H9 (cell line): Measurements from ENCODE around the gene SPOP. TPM values are rescaled to one million over a fixed set of nuclear protein-coding genes. Genes with fewer than 3 reads are reported as not detected.

Experiments
- DNase-seq: peaks from one replicate; pipeline ENCODE4 v3.0.0-alpha.2; 2017
- H2AFZ ChIP-seq: one replicate; pipeline ENCODE4 v1.6.1; 2013; ENCODE audit warnings: mild to moderate bottlenecking, low read length, control low read depth, moderate library complexity
- H2AK5ac ChIP-seq: 2 replicates; pipeline ENCODE4 v1.6.1; 2013; ENCODE audit warnings: low read length, control low read depth, mixed read lengths; ENCODE audit not compliant: insufficient read length
- H2BK120ac ChIP-seq: one replicate; pipeline ENCODE4 v1.6.1; 2013; ENCODE audit warnings: low read depth, mild to moderate bottlenecking, low read length, control low read depth, inconsistent platforms; ENCODE audit not compliant: poor library complexity, severe bottlenecking
- H2BK12ac ChIP-seq: 2 replicates; pipeline ENCODE4 v1.6.1; 2013; ENCODE audit warnings: low read length, control low read depth, mixed read lengths, low read depth; ENCODE audit not compliant: insufficient read length
- H2BK15ac ChIP-seq: 2 replicates; pipeline ENCODE4 v1.6.1; 2013; ENCODE audit warnings: low read depth, low read length, control low read depth
- H2BK20ac ChIP-seq: one replicate; pipeline ENCODE4 v1.6.1; 2013; ENCODE audit warnings: low read depth, mild to moderate bottlenecking, low read length, control low read depth, inconsistent platforms; ENCODE audit not compliant: poor library complexity, severe bottlenecking
- H2BK5ac ChIP-seq: 2 replicates; pipeline ENCODE4 v1.6.1; 2013; ENCODE audit warnings: low read length, control low read depth, mixed read lengths; ENCODE audit not compliant: insufficient read length
- H3K14ac ChIP-seq: 2 replicates; pipeline ENCODE4 v1.6.1; 2013; ENCODE audit warnings: low read length, control low read depth; ENCODE audit not compliant: insufficient read depth
- H3K18ac ChIP-seq: 2 replicates; pipeline ENCODE4 v1.6.1; 2013; ENCODE audit warnings: low read depth, mild to moderate bottlenecking, mixed read lengths, low read length, control low read depth; ENCODE audit not compliant: insufficient read length
- H3K23ac ChIP-seq: 2 replicates; pipeline ENCODE4 v1.6.1; 2013; ENCODE audit warnings: low read length, control low read depth, mixed read lengths, low read depth; ENCODE audit not compliant: insufficient read length
- H3K23me2 ChIP-seq: 2 replicates; pipeline ENCODE4 v1.6.1; 2013; ENCODE audit warnings: low read depth, mild to moderate bottlenecking, mixed read lengths, low read length, control low read depth; ENCODE audit not compliant: insufficient read length, poor library complexity, severe bottlenecking
- H3K27ac ChIP-seq: 2 replicates; pipeline ENCODE4 v1.5.1; 2013; ENCODE audit warnings: low read length, control low read depth, mixed read lengths, low read depth; ENCODE audit not compliant: insufficient read length
- H3K27me3 ChIP-seq: 2 replicates; pipeline ENCODE4 v1.6.1; 2013; ENCODE audit warnings: low read length, control low read depth, inconsistent platforms; ENCODE audit not compliant: insufficient read depth
- H3K4ac ChIP-seq: 2 replicates; pipeline ENCODE4 v1.6.1; 2013; ENCODE audit warnings: low read depth, mild to moderate bottlenecking, control low read depth, inconsistent platforms, low read length, moderate library complexity
- H3K4me1 ChIP-seq: 2 replicates; pipeline ENCODE4 v1.6.1; 2013; ENCODE audit warnings: low read length, control low read depth, inconsistent platforms; ENCODE audit not compliant: insufficient read depth
- H3K4me2 ChIP-seq: 2 replicates; pipeline ENCODE4 v1.6.1; 2013; ENCODE audit warnings: low read length, control low read depth, mixed read lengths; ENCODE audit not compliant: insufficient read length, insufficient read depth
- H3K56ac ChIP-seq: 2 replicates; pipeline ENCODE4 v1.6.1; 2013; ENCODE audit warnings: low read depth, mild to moderate bottlenecking, mixed read lengths, low read length, control low read depth; ENCODE audit not compliant: insufficient read length
- H3K79me1 ChIP-seq: 2 replicates; pipeline ENCODE4 v1.6.1; 2013; ENCODE audit warnings: low read depth, mild to moderate bottlenecking, moderate library complexity, low read length, control low read depth, inconsistent platforms; ENCODE audit not compliant: insufficient read depth, poor library complexity, severe bottlenecking
- H3K79me2 ChIP-seq: 2 replicates; pipeline ENCODE4 v1.6.1; 2013; ENCODE audit warnings: low read length, control low read depth, inconsistent platforms; ENCODE audit not compliant: insufficient read depth
- H3K9ac ChIP-seq: 2 replicates; pipeline ENCODE4 v1.6.1; 2013; ENCODE audit warnings: low read length, control low read depth, mixed read lengths; ENCODE audit not compliant: insufficient read length; ENCODE audit errors: extremely low read depth
- H3K9me3 ChIP-seq: one replicate; pipeline ENCODE4 v1.6.1; 2013; ENCODE audit warnings: low read depth, low read length, inconsistent platforms; ENCODE audit not compliant: control insufficient read depth
- H3T11ph ChIP-seq: one replicate; pipeline ENCODE4 v1.6.1; 2013; ENCODE audit warnings: mild to moderate bottlenecking, low read length, control low read depth, inconsistent platforms
- H4K20me1 ChIP-seq: one replicate; pipeline ENCODE4 v1.6.1; 2013; ENCODE audit not compliant: control insufficient read depth, insufficient read length, insufficient read depth
- H4K5ac ChIP-seq: 2 replicates; pipeline ENCODE4 v1.6.1; 2013; ENCODE audit warnings: low read depth, mild to moderate bottlenecking, mixed read lengths, low read length, control low read depth; ENCODE audit not compliant: insufficient read length
- H4K8ac ChIP-seq: replicated peaks from 2 replicates; pipeline ENCODE4 v1.6.1; 2013; ENCODE audit warnings: low read length, control low read depth, mixed read lengths, low read depth; ENCODE audit not compliant: insufficient read length
- H4K91ac ChIP-seq: 2 replicates; pipeline ENCODE4 v1.6.1; 2013; ENCODE audit warnings: low read depth, mild to moderate bottlenecking, moderate library complexity, mixed read lengths, low read length, control low read depth; ENCODE audit not compliant: insufficient read length
- H3K27ac Mint-ChIP-seq, 3 experiments: 2 replicates in 2 of 3; 3 replicates in 1 of 3; pipeline ENCODE4 v1.8.0; 2020 to 2021; ENCODE audit warnings: mixed read lengths in 3 of 3, mild to moderate bottlenecking in 1 of 3, moderate library complexity in 1 of 3
- H3K27me3 Mint-ChIP-seq: 2 replicates; pipeline ENCODE4 v1.8.0; 2021; ENCODE audit warnings: low read depth, mild to moderate bottlenecking, moderate library complexity, mixed read lengths
- H3K36me3 Mint-ChIP-seq, 3 experiments: 2 replicates in 2 of 3; 3 replicates in 1 of 3; pipeline ENCODE4 v1.8.0; 2020 to 2021; ENCODE audit warnings: low read depth in 3 of 3, mixed read lengths in 3 of 3; ENCODE audit not compliant: insufficient read depth in 1 of 3
- H3K4me1 Mint-ChIP-seq, 2 experiments: 2 replicates each; pipeline ENCODE4 v1.8.0; 2020; ENCODE audit warnings: mixed read lengths in 2 of 2
- H3K4me3 Mint-ChIP-seq, 2 experiments: 2 replicates in 1 of 2; 3 replicates in 1 of 2; pipeline ENCODE4 v1.8.0; 2020 to 2021; ENCODE audit warnings: mild to moderate bottlenecking in 2 of 2, mixed read lengths in 2 of 2, moderate library complexity in 1 of 2
- H3K9me3 Mint-ChIP-seq, 2 experiments: 2 replicates in 1 of 2; 3 replicates in 1 of 2; pipeline ENCODE4 v1.8.0; 2020; ENCODE audit warnings: mild to moderate bottlenecking in 2 of 2, mixed read lengths in 2 of 2, moderate library complexity in 1 of 2
- WGBS: extraction: QIAGEN DNeasy Blood & Tissue Kit; methylation state at CpG from one replicate; pipeline ENCODE4 v1.1.7; 2013; ENCODE audit warnings: missing lambda C conversion rate, low lambda C conversion rate, mixed read lengths; ENCODE audit not compliant: insufficient read length; ENCODE audit errors: extremely low coverage; 5-methylcytosine and 5-hydroxymethylcytosine counted together
- total RNA-seq: library from RNA; stranded (reverse); gene quantifications from 2 replicates; pipeline ENCODE4 v1.2.1, GENCODE V29; 2021
- TF ChIP-seq, protein P1 (sequence below): fragments of 200-600 bp; sonication (generic); conservative IDR thresholded peaks from 3 replicates; pipeline ENCODE4 v1.8.0; 2021; ENCODE audit warnings: antibody characterized with exemption, mild to moderate bottlenecking

Gene SPOP
- total RNA-seq, 1 experiment from 2014 or later: 33.7 TPM

DNA sequence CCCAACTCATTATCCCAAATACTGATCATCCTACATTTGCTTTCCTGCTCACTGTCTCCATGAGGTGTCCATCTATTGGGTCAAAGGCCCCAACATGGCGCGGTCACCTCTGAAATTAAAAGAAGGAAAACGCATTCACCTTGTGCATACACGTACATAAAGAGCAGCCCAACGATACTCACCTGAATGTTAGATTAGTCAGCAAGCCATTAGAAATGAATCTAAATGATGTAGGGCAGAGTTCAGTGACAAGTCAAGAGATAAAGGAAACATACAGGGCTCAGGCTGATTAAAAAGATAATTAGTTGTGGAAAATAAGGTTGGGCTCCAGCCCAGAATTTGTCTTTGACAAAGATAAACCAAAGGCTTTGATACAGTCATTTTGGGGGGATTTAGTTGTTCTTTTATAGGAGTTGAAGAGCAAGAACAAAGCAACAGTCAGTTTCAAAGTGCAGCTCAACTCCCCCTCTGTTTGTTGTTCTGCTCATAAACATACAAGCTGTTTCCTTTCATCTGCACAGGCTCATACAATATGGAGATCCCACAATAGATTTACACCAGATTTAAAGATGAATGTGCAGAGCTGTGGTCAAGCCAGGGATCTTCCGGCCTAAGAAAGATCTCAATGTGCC lies 81.2 kb downstream of the SPOP start:
- Histone ChIP-seq H2AFZ (no peak overlapping the region), H3K14ac (no peak overlapping the region), H3K23me2 (no peaks in the 10 kb centered on the region), H4K8ac (no peak overlapping the region), H3K79me1 (no peaks in the 10 kb centered on the region), H4K5ac (no peak overlapping the region), H3K4me2 (no peak overlapping the region), H2BK120ac (no peak overlapping the region), H3K27ac (no peak overlapping the region), H3K4ac (no peak overlapping the region), H2BK15ac (no peak overlapping the region), H2BK12ac (no peak overlapping the region), H3K4me1 (0 out of 2 replicates have a peak, but pooled peaks cover 3% of the 10 kb centered on the region), H4K91ac (no peak overlapping the region), H3K56ac (no peak overlapping the region), H2AK5ac (no peak overlapping the region), H3K18ac (no peak overlapping the region), H3T11ph (no peak overlapping the region), H3K27me3 (no peaks in the 10 kb centered on the region), H3K9ac (no peak overlapping the region), H2BK5ac (no peak overlapping the region), H3K79me2 (no peaks in the 10 kb centered on the region), H3K23ac (no peak overlapping the region), H4K20me1 (no peaks in the 10 kb centered on the region), H2BK20ac (no peak overlapping the region), H3K9me3 (no peaks in the 10 kb centered on the region)
- H3K4me3 Mint-ChIP-seq: no peak overlapping the region
- peaks cover 4 to 39% (median 34%) of the 10 kb centered on the region in 3 experiments; a peak in 5 of 7 replicates for H3K36me3 Mint-ChIP-seq
- no peaks in the 10 kb centered on the region for H3K27me3 Mint-ChIP-seq
- WGBS: no CpG with 5 or more reads among the region's 6 CpGs
- no peaks in the 10 kb centered on the region for H3K9me3 Mint-ChIP-seq
- TF ChIP-seq, protein P1, sequence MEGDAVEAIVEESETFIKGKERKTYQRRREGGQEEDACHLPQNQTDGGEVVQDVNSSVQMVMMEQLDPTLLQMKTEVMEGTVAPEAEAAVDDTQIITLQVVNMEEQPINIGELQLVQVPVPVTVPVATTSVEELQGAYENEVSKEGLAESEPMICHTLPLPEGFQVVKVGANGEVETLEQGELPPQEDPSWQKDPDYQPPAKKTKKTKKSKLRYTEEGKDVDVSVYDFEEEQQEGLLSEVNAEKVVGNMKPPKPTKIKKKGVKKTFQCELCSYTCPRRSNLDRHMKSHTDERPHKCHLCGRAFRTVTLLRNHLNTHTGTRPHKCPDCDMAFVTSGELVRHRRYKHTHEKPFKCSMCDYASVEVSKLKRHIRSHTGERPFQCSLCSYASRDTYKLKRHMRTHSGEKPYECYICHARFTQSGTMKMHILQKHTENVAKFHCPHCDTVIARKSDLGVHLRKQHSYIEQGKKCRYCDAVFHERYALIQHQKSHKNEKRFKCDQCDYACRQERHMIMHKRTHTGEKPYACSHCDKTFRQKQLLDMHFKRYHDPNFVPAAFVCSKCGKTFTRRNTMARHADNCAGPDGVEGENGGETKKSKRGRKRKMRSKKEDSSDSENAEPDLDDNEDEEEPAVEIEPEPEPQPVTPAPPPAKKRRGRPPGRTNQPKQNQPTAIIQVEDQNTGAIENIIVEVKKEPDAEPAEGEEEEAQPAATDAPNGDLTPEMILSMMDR: no peak
- H3K4me1 Mint-ChIP-seq: peaks cover 8 to 16% of the 10 kb centered on the region in 2 experiments
- H3K27ac Mint-ChIP-seq: no peak overlapping the region
- no peak for DNase-seq
